HG02759 (cell line): ENCODE data around the gene PLET1.

Source experiments
- ATAC-seq: cut with Tn5 transposase; IDR thresholded peaks from one replicate; pipeline ENCODE4 v1.9.1; 2021; ENCODE audit warnings: mild to moderate bottlenecking, moderate library complexity; ENCODE audit not compliant: unreplicated experiment

Gene PLET1, protein sequence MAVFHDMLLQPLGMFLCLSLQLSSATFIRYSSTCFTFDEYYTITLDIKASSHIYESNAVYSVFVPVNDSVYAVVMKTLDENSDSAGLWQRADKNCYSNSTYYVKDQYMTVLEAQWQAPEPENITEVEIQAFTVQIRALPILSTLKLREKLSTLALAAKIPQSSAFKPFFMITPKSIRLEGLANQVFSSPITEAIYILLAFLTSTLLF

DNA sequence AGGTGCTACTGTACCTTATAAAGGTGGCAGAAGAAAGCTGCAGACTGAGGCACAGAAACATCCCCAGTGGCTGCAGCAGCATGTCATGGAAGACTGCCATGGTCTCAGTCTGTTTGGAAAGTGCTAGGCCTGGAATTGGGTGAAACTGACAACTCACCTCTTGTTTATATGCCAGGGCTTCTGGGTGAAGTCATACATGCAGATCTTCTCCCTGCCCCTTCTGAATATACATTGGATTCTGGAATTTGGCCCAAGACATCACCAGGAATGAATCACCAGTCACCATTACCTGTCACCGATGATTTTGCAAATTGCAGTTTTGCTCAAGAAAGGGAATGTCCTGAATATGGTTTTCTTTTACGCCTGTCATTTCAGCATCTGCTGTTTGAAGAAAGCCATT is at the start of gene PLET1:
TSS of gene PLET1 (minus strand) at position 371 of the 400 bp plus-strand sequence. CDS start at position 100, 271 bp downstream.
- ATAC-seq, result no peak

DNA sequence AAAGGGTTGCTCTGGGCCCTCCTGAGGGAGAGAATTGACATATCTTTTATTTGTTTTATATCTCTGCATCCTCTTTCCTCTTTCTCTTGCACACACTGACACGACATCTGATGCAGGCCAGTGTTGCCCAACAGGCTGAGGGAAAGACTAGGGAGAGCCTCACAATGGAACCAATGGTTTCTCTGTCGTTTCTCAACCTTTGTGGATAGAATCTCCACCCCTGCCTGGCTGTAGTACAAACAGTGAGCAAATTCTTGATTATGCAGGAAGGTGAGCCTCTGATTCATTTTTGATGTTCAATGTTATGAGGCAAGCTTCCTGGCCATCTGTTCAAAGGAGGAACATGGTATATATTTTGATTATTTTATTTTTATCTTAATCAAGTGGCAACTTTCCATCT is 49.8 kb upstream of the PLET1 start:
- no peak for ATAC-seq

- no peak for ATAC-seq
These were observed 48.0 kb upstream of the PLET1 start for GRCh38 chr11:112308651-112309050.

GRCh38 chr11:112307616-112308015 is 47.0 kb upstream of the PLET1 start:
- no peak for ATAC-seq

DNA sequence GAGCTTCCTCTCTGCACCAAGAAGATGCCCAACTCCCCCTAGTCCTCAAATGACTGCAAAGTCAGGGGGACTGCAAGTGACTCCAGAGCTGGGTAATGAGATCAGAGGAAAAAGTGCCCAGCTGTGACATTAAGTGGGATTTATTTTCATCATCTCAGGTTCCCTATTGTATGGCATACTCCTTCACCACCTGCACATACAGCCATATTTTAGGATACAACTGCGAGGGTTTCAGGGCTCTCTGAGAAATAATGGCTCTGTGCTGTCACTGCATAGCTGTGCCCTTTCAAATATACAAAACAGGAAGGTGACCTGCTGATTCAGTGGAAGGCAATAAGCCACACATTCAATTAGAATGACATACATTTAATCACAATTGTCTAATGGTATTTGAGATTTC is 45.6 kb upstream of the PLET1 start:
- ATAC-seq, result no peak

DNA sequence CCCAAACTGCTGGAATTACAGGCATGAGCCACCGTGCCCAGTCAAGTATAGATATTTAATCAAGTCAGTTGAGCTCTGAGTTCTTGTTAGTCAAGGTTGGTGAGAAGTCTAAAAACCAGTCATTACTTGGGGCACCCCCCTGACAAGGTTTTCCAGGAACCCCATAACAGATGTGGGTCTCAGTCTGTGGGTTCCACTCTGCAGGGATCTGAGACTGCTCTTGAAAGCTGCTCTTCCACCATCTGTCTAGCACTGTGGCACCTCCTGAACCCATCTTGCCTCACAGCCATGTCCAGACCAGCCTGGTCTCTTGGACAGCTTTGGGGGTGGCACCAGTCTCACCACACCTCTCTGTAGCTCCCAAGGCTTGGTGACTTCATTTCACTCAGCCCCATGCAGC is 44.3 kb upstream of the PLET1 start:
- ATAC-seq, result no peak

- no peak for ATAC-seq
These were observed 43.0 kb upstream of the PLET1 start for GRCh38 chr11:112303616-112304015.

GRCh38 chr11:112302226-112302868 is 41.7 kb upstream of the PLET1 start:
- ATAC-seq, result no peak

DNA sequence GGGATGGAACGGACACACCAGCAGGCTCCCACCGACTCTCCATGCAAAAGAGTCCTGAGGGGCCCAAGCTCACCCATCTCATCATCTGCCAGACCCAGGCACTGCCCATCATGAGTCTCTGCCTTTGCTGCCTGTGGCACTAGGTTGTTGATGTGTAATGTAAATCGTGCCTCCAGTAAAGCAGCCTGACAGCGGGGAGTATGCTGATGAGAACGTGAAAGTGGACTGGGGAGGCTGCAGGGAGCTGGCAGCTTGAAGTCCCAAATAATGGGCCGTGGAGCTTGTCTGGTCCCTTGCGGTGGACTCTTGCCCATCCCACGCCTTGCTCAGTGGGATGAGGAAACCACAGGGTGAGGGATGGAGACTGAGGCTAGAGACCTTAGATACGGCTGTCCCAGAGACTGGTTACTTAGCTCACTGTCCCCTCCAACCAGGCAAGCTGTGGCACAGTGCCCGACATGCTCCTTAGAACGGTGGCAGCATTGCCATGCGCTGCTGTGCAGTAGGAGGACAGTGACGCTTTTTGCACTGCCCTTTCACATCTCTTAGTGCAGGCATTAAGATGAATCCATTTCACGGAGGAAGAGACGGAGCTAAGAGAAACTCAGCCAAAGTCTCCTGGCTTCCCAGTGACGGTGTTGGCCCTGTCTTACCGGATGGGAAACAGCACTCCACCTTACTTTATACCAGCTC is 39.6 kb upstream of the PLET1 start:
- no peak for ATAC-seq

DNA sequence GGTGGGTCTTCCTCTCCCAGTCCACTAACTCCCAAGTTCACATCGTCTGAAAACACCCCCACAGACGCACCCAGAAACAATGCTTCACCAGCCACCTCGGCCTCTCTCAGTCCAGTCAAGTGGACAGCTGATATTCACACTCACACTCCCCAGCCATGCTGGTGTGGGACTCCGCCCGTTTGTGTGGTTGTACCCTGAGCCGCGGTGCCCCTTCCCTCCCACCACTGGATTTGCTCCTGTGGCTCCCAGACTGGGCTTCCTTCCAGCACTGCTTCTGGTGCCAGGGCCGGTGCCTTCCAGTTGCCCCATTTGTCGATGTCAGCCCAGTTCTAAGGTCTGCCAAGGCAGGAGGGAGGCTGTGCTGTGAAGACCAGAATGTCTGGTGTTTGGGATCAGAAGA is 37.9 kb upstream of the PLET1 start:
- ATAC-seq, result no peak

- no peak for ATAC-seq
These were observed 36.7 kb upstream of the PLET1 start for GRCh38 chr11:112297248-112297866.

DNA sequence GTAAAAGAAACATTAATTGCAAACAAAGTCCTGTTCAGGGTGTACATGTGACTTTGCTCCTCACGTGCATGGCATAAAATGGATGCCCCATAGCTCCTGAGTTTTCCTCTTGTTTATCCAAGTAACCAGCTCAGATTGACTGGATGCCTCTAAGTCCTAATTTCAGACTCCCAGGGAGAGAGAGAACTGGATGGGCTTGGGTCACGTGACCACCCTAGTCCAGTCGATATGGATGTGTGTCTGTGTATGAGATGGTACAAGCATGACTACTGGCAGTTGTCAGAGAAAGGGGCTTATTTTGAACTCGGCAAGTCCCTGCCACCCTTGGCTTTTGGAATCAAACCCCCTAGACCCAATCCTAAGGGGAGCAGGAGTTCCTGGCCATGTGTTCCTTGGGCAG is 35.4 kb upstream of the PLET1 start:
- no peak for ATAC-seq

- ATAC-seq, result no peak
These were observed 34.2 kb upstream of the PLET1 start for GRCh38 chr11:112294688-112295340.

- no peak for ATAC-seq
These were observed 33.0 kb upstream of the PLET1 start for GRCh38 chr11:112293614-112294013.

DNA sequence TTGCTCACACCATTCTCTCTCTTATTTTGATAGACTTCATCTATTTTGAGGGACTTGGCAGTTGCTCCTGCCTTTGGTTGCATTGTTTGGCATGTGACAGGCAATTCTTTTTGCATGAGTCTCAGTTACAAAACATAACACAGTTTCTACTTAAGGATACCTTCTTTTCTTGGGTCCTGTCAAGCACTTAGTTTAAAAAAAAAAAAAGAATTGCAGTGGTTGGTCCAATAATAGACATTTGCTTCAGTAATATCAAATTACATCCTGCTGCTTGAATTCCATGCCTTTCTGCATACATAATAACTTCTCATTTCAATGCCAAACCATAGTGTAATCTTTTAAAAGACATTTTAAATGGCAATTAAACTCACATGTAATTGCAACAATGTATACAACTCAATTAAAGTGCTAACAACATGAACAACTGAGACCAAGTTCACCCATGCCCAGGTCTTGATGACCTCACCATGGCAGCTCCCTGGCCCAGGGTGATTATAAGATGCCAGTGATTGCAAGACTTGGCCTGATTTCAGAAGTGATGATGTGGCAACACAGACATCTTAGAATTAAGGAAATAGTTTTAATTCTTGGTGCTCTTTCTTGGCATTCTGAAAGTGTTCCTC is 32.2 kb upstream of the PLET1 start:
- no peak for ATAC-seq

DNA sequence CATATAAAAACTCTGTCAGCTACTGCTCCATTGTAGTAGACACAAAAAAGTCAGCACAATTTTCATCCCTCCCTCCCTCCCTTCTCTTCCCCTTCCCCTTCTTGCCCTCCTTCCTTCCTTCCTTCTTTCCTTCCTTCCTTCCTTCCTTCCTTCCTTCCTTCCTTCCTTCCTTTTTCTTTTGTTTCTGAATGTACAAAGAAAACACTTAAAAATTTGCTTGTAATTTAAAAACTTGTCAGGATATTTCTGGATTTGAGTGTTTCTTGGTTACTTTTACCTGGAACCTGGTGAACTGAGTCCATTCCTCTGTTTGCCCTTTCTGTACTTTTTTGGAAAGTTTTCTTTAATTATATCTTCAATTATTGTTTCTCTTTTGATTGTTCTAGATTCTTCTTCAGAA is 31.5 kb upstream of the PLET1 start:
- no peak for ATAC-seq

GRCh38 chr11:112291191-112291590 is 30.5 kb upstream of the PLET1 start:
- no peak for ATAC-seq

- no peak for ATAC-seq
These were observed 29.8 kb upstream of the PLET1 start for GRCh38 chr11:112290493-112290850.

DNA sequence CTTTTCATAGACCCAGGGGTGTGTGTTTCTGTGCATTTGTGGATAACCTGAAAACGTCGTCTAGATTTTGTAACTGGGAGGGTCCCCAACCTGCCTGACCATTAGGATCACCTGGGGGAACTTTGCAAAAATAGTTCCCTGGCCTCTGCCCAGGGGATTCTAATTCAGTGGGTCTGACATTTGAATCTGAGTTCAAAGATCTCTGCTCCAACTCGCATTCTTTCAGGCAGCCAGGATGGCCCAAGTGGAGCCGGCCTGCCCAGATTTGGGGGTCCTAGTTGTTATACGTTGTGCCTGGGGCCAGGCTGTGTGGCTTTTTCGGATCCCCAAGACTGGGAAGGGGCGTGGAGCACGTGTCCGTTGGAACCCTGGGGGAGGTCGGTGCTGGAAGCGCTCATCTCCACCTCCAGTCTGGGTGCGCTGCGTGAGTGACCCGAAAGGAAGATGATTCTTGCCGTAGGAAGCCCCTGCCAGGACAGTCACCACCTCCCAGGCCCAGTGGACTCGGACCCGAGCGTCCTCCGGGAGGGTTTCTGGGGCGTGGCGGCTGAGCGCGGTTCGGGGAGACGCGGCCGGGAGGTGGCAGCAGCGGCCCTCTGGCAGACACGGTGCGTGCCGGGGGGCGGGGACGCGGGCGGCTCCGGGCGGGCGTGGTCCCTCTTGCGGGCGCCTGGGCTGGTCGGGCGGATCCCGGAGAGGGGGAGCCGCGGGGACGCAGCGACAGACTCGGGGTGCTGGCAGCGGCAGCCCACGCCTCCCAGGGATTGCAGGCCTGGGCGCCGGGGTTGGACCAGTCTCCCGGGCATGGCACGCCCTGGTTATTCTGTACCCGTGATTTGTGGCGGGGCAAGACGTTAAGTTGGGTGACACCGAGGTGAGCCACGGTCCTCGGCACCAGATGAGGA is 29.2 kb upstream of the PLET1 start:
- ATAC-seq, result peak; percentile 97

- ATAC-seq, result no peak
These were observed 27.4 kb upstream of the PLET1 start for GRCh38 chr11:112288021-112288420.
